GM06990 (cell line): ENCODE data around the gene UGGT1.
A peak's percentile ranks its signal among the peaks of the same experiment; 100 is the strongest.

Experiments
- DNase-seq: peaks from one replicate; pipeline ENCODE4 v3.0.0-alpha.2; 2011; ENCODE audit not compliant: insufficient read length; ENCODE audit errors: extremely low read depth
- H3K27me3 ChIP-seq: replicated peaks from 2 replicates; pipeline ENCODE4 v1.6.0; 2011; ENCODE audit warnings: low read length; ENCODE audit not compliant: control insufficient read depth, insufficient read depth
- H3K36me3 ChIP-seq: 2 replicates; pipeline ENCODE4 v1.5.1; 2011; ENCODE audit warnings: low read length; ENCODE audit not compliant: control insufficient read depth, insufficient read depth
- H3K4me3 ChIP-seq: replicated peaks from 2 replicates; pipeline ENCODE4 v1.5.1; 2011; ENCODE audit warnings: low read depth, mild to moderate bottlenecking, control low read depth, low read length
- TF ChIP-seq, protein P1 (sequence below): IDR thresholded peaks from 2 replicates; pipeline ENCODE4 v1.5.1; 2011; ENCODE audit warnings: low read length, control low read depth, mild to moderate bottlenecking, inconsistent platforms; ENCODE audit not compliant: insufficient read depth, poor library complexity, severe bottlenecking

The UGGT1 gene, protein sequence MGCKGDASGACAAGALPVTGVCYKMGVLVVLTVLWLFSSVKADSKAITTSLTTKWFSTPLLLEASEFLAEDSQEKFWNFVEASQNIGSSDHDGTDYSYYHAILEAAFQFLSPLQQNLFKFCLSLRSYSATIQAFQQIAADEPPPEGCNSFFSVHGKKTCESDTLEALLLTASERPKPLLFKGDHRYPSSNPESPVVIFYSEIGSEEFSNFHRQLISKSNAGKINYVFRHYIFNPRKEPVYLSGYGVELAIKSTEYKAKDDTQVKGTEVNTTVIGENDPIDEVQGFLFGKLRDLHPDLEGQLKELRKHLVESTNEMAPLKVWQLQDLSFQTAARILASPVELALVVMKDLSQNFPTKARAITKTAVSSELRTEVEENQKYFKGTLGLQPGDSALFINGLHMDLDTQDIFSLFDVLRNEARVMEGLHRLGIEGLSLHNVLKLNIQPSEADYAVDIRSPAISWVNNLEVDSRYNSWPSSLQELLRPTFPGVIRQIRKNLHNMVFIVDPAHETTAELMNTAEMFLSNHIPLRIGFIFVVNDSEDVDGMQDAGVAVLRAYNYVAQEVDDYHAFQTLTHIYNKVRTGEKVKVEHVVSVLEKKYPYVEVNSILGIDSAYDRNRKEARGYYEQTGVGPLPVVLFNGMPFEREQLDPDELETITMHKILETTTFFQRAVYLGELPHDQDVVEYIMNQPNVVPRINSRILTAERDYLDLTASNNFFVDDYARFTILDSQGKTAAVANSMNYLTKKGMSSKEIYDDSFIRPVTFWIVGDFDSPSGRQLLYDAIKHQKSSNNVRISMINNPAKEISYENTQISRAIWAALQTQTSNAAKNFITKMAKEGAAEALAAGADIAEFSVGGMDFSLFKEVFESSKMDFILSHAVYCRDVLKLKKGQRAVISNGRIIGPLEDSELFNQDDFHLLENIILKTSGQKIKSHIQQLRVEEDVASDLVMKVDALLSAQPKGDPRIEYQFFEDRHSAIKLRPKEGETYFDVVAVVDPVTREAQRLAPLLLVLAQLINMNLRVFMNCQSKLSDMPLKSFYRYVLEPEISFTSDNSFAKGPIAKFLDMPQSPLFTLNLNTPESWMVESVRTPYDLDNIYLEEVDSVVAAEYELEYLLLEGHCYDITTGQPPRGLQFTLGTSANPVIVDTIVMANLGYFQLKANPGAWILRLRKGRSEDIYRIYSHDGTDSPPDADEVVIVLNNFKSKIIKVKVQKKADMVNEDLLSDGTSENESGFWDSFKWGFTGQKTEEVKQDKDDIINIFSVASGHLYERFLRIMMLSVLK (N-terminal part only)

DNA sequence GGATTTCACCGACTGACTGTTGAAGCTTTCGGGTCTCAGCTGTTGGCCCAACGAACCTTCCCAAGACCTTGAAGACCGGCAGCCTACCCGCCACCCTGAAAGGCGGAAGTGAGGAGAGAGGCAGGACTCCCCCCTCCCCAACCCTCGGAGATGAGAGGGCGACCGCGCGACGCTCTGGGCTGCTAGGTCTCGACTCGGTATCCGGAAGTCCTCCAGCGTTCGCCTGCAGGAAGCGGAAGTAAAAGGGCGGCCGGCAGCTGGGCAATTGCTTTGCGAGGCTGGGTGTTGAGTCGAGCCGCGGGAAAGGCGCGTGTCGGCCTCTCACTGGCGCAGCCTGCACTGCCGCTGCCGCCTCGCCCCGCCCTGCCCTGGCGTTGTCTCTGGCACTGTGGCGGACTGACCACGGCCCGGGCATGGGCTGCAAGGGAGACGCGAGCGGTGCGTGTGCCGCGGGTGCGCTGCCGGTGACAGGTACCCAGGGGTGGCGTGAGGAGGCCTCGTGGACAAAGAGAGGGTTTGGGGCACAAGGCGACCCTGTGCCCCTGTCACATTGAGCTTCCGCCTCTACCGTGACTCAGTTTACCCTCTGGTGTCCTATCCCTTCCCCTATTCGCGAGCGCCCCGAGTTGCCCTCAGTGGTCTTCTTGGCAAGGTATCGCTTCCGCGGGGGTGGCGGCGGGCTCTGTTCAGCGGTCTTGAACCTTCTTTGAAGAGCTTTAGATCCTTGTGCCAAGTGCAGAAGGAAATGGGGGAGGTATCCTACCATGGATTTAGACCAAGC lies at the start of gene UGGT1:
Gene UGGT1, plus strand, starts transcription at position 256 of the 781 bp plus-strand sequence. Its CDS starts 158 bp downstream, at position 414.
- Histone ChIP-seq H3K4me3 (peak within 1 kb of the TSS; percentile 100), H3K36me3 (peaks cover 1% of the 10 kb centered on the region; the same call in 1 of the 2 replicates), H3K27me3 (no peaks in the 10 kb centered on the region)
- TF ChIP-seq, protein P1, sequence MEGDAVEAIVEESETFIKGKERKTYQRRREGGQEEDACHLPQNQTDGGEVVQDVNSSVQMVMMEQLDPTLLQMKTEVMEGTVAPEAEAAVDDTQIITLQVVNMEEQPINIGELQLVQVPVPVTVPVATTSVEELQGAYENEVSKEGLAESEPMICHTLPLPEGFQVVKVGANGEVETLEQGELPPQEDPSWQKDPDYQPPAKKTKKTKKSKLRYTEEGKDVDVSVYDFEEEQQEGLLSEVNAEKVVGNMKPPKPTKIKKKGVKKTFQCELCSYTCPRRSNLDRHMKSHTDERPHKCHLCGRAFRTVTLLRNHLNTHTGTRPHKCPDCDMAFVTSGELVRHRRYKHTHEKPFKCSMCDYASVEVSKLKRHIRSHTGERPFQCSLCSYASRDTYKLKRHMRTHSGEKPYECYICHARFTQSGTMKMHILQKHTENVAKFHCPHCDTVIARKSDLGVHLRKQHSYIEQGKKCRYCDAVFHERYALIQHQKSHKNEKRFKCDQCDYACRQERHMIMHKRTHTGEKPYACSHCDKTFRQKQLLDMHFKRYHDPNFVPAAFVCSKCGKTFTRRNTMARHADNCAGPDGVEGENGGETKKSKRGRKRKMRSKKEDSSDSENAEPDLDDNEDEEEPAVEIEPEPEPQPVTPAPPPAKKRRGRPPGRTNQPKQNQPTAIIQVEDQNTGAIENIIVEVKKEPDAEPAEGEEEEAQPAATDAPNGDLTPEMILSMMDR, result no peak
- peak; percentile 95 for DNase-seq

DNA sequence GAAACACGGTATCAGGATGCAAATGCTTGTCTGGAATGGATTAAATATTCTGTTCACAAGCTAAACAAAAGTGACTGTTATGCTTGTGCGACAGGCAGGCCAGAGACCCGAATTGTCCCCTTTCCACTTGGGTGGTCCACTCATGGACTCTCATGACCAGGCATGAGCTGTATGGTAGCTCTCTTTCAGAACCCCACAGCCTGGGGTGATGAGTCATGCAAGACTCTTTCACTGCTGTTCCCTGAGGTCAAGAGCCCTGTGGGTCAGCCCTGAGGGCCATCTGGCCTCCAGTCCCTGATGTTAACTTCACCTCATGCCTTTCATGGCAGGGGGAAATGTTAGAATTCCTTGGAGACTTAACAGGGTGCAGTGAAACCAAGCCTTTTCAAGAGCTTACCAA lies 49.4 kb upstream of the UGGT1 start:
- H3K27me3 ChIP-seq, result no peaks in the 10 kb centered on the region
- no peaks in the 10 kb centered on the region for H3K36me3 ChIP-seq
- DNase-seq, result no peak
- TF ChIP-seq, protein P1, result no peak
- H3K4me3 ChIP-seq, result no peak overlapping the region

DNA sequence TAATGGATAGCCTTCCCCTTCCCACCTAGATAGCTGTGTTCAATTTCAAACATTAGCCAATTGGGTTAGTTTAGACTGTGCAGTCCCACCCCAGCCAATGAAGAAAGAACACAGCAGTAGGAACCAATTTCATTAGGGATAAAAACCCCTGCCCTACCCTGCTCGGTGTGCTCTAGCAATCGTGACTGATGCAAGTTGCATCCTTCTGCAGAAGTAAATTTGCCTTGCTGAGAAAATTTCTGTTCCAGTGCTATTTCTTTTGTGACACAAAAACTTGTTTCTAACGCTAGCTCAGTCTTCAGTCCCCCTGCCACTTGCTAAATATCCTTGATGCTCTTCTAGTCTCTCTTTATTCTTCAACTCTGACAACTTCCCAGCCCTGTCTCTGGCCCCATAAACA lies 48.0 kb upstream of the UGGT1 start:
- H3K27me3 ChIP-seq, result no peaks in the 10 kb centered on the region
- TF ChIP-seq, protein P1, result no peak
- DNase-seq, result no peak

DNA sequence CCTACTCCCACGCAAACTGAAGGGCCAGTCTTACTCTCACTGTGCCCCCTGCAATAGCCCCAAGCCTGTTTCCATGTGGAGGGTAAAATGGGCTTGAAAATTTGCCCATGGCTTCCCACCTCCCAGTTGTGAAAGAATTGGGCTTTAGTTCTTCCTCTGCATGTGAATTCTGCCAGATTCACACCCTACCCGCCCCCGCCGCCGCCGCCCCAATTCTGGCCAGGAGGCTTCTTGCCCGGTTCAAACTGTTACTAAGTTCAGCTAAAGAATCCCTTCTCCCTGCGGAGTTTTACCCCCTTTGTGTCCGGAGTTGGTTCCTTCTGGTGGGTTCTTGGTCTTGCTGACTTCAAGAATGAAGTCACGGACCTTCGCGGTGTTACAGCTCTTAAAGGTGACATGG lies 37.7 kb upstream of the UGGT1 start:
- Histone ChIP-seq H3K4me3 (no peak overlapping the region), H3K27me3 (no peaks in the 10 kb centered on the region), H3K36me3 (no peaks in the 10 kb centered on the region)
- DNase-seq, result no peak
- TF ChIP-seq, protein P1, result no peak

More for the DNA sequence above, 48.0 kb upstream of the UGGT1 start:
- no peak overlapping the region for H3K4me3 ChIP-seq
- H3K36me3 ChIP-seq, result no peaks in the 10 kb centered on the region
